Thoracic aorta (tissue), 2 donors: Measurements from ENCODE around the gene ZNF789. TPM values are rescaled to one million over a fixed set of nuclear protein-coding genes. Genes with fewer than 3 reads are reported as not detected.

Experiments used
- ATAC-seq: fragments of 150-250 bp; one replicate; pipeline ENCODE4 v1.8.0; 2017; ENCODE audit warnings: low read depth; ENCODE audit not compliant: insufficient number of reproducible peaks, low FRiP score
- DNase-seq: peaks from one replicate; pipeline ENCODE4 v3.0.0-alpha.2; 2020; ENCODE audit warnings: low spot score
- H3K27ac ChIP-seq, 2 donors: fragments of 200-600 bp; sonication (generic); 1 replicate in 1 of 2; 2 replicates in 1 of 2; pipeline ENCODE4 v1.5.1; 2016; ENCODE audit warnings: mild to moderate bottlenecking in 2 of 2, moderate library complexity in 2 of 2
- H3K27me3 ChIP-seq: fragments of 200-600 bp; sonication (generic); replicated peaks from 2 replicates; pipeline ENCODE4 v1.6.0; 2016; ENCODE audit warnings: mild to moderate bottlenecking; ENCODE audit not compliant: insufficient read depth
- H3K36me3 ChIP-seq: fragments of 200-600 bp; sonication (generic); one replicate; pipeline ENCODE4 v1.5.1; 2016
- H3K4me1 ChIP-seq, 2 donors: fragments of 200-600 bp; sonication (generic); 1 replicate in 1 of 2; 2 replicates in 1 of 2; pipeline versions ENCODE4 v1.5.1 to v1.6.0; 2016; ENCODE audit warnings: low read depth in 2 of 2, mild to moderate bottlenecking in 1 of 2; ENCODE audit not compliant: control insufficient read depth in 1 of 2
- H3K4me3 ChIP-seq: fragments of 200-600 bp; sonication (generic); 2 replicates; pipeline ENCODE4 v1.5.1; 2016; ENCODE audit warnings: mild to moderate bottlenecking
- H3K9me3 ChIP-seq: fragments of 200-600 bp; sonication (generic); 2 replicates; pipeline ENCODE4 v1.5.1; 2016
- CTCF ChIP-seq: fragments of 200-600 bp; sonication (generic); IDR thresholded peaks from one replicate; pipeline ENCODE4 v1.5.1; 2019; ENCODE audit warnings: antibody characterized with exemption
- total RNA-seq, 2 donors: library from RNA; depleted of rRNA; stranded (reverse); fragments of >200 nt; gene quantifications; one replicate each; pipeline versions ENCODE4 v1.1.0 to v1.2.3, GENCODE V29; 2016

Gene ZNF789
- total RNA-seq, 2 donors from 2014 or later: 3.5 to 12.4 TPM

DNA sequence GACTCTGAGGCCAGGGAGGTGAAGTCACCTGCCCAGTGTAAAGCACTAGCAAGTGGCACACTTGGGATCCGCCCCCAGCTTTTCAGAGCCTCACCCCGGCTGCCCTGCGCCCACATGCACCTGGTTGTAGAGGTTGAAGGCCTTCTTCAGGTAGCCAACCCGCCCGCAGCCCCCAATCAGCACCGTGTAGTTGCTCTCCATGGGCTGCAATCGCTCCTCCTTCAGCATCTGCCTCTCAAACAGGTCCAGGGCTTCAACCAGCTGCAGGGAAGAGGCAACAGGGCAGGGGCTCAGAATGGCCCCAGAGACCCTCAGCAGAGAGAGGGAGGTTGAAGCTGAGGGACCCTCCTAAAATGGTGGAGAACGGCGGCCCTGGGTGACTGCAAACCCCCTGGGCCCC, 39.5 kb upstream of the ZNF789 start:
- no peak for TF ChIP-seq CTCF
- no peak for ATAC-seq
- H3K9me3 ChIP-seq: no peaks in the 10 kb centered on the region
- H3K27me3 ChIP-seq: no peaks in the 10 kb centered on the region
- peaks cover 0 to 7% of the 10 kb centered on the region in 2 donors for H3K4me1 ChIP-seq
- H3K4me3 ChIP-seq: no peak overlapping the region
- no peak for DNase-seq
- no peak overlapping the region for H3K27ac ChIP-seq
- H3K36me3 ChIP-seq: peaks cover 29% of the 10 kb centered on the region

DNA sequence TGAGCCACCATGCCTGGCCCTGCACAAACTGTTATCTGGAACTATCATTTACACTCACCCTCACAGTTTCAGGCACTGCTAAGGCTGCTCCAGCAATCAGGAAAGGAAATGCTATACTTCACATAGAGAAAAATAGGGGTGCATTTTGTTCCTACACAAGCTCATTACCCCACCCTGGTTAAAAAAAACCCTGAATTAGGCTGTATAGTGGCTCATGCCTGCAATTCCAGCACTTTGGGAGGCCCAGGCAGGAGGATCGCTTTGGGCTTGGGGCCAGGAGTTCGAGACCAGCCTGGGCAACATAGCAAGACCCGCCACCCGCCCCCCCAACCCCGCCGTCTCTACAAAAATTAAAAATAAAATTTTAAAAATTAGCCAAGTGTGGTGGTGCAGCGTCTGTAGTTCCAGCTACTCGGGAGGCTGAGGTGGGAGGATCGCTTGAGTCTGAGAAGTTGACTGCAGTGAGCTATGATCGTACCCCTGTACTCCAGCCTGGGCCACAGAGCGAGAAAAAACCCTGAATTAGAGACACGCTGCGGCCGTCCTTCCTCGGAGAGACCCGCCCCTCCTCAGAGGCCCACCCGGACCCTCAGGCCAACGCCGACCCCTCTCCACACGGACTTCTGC, 34.6 kb upstream of the ZNF789 start:
- Histone ChIP-seq H3K9me3 (no peaks in the 10 kb centered on the region), H3K36me3 (peaks cover 8% of the 10 kb centered on the region), H3K27me3 (no peaks in the 10 kb centered on the region), H3K27ac (peak overlapping the region; percentile 68 to 69), H3K4me3 (peak overlapping the region; percentile 98), H3K4me1 (peaks cover 14 to 45% of the 10 kb centered on the region in 2 donors)
- ATAC-seq (no peak), DNase-seq (no peak)
- no peak for TF ChIP-seq CTCF

GRCh38 chr7:99438573-99439480, 33.9 kb upstream of the ZNF789 start, which contains the start of the genes CPSF4 and PTCD1:
Gene CPSF4 (plus strand): TSS chr7:99438943. CDS start chr7:99439083, 140 bp downstream.
Gene PTCD1 (minus strand): TSS chr7:99438798. CDS start chr7:99435242, 3,556 bp downstream.
- H3K4me1 ChIP-seq: peaks cover 14 to 46% of the 10 kb centered on the region in 2 donors
- H3K4me3 ChIP-seq: peak within 1 kb of the TSS; percentile 98
- peaks cover 4% of the 10 kb centered on the region for H3K36me3 ChIP-seq
- peak within 1 kb of the TSS; percentile 68 to 69 for H3K27ac ChIP-seq
- ATAC-seq (peak; percentile 95), DNase-seq (peak; percentile 82)
- no peaks in the 10 kb centered on the region for H3K9me3 ChIP-seq
- no peak for TF ChIP-seq CTCF
- H3K27me3 ChIP-seq: no peaks in the 10 kb centered on the region

GRCh38 chr7:99440195-99440594, 32.5 kb upstream of the ZNF789 start:
- no peak for TF ChIP-seq CTCF

DNA sequence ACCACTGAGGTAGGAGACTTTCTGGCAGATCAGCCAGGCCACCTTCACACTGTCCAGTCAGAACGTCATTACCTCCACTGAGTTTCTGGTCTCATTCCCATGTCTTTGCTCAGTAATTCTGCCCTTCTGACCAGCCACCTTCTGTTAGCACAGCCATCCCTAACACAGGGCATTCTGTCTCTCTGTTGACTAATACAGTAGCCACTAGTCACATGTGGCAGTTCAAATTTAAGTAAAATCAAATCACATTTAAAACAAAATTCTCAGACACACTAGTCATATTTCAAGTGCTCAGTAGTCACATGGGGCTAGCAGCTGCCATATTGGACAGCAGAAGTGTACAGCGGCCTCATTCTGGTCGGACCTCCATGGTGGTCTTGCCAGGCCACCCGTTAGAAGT, 26.6 kb upstream of the ZNF789 start:
- DNase-seq: no peak
- Histone ChIP-seq H3K4me1 (peaks cover 5 to 21% of the 10 kb centered on the region in 2 donors), H3K27me3 (no peaks in the 10 kb centered on the region), H3K4me3 (no peak overlapping the region), H3K27ac (no peak overlapping the region), H3K36me3 (peaks cover 48% of the 10 kb centered on the region), H3K9me3 (no peaks in the 10 kb centered on the region)
- TF ChIP-seq CTCF: no peak
- ATAC-seq: no peak

More at GRCh38 chr7:99440195-99440594, 32.5 kb upstream of the ZNF789 start:
- H3K36me3 ChIP-seq: peaks cover 7% of the 10 kb centered on the region
- no peaks in the 10 kb centered on the region for H3K9me3 ChIP-seq
- DNase-seq: no peak
- H3K4me3 ChIP-seq: peak overlapping the region; percentile 98
- H3K4me1 ChIP-seq: peaks cover 14 to 46% of the 10 kb centered on the region in 2 donors
- no peak for ATAC-seq
- no peaks in the 10 kb centered on the region for H3K27me3 ChIP-seq
- no peak overlapping the region for H3K27ac ChIP-seq
